GM12878 (cell line): ENCODE results near the gene UTS2R. TPM values are rescaled to one million over a fixed set of nuclear protein-coding genes. Genes with fewer than 3 reads are reported as not detected.

Source experiments
- ATAC-seq: fragments of 200-7000 bp; cut with Tn5 transposase; 3 replicates; pipeline ENCODE4 v1.9.1; 2020; ENCODE audit warnings: mild to moderate bottlenecking, moderate library complexity
- BruUV-seq: library from RNA; stranded (reverse); fragments of 400-500 nt; replicated peaks from 2 replicates; lab custom pipeline; 2021; lab: Mats Ljungman, UMichigan
- CTCF ChIA-PET: fragments of 300-600 bp; sonication (Branson Sonifier 250); formaldehyde crosslinking; extraction: SDS; loops from one replicate; lab custom pipeline; 2021; ENCODE audit warnings: inconsistent platforms; lab: Yijun Ruan, JAX
- POLR2A ChIA-PET: fragments of 350-600 bp; formaldehyde crosslinking; extraction: SDS; loops from one replicate; lab custom pipeline; 2021; ENCODE audit warnings: inconsistent platforms; lab: Charles Lee
- RAD21 ChIA-PET: fragments of 300-600 bp; sonication (Branson Sonifier 250); formaldehyde crosslinking; loops from one replicate; lab custom pipeline; 2023; ENCODE audit warnings: antibody characterized with exemption; ENCODE audit not compliant: unreplicated experiment; lab: Charles Lee
- SMC1A ChIA-PET: fragments of 300-600 bp; sonication (Branson Sonifier 250); formaldehyde crosslinking; loops from one replicate; lab custom pipeline; 2023; ENCODE audit not compliant: unreplicated experiment, uncharacterized antibody; lab: Charles Lee
- DNase-seq: peaks from one replicate; pipeline ENCODE4 v3.0.0-alpha.2; 2011; ENCODE audit warnings: low read depth, low spot score
- FAIRE-seq: peaks from 3 replicates; lab custom pipeline; 2011; peaks lifted over from hg19 to GRCh38; lab: Jason Lieb, UNC
- H2AFZ ChIP-seq: 2 replicates; pipeline ENCODE4 v1.6.0; 2011; ENCODE audit warnings: low read depth, low read length, control low read depth; ENCODE audit not compliant: control insufficient read depth
- H3K27ac ChIP-seq: 2 replicates; pipeline ENCODE4 v1.5.1; 2011; ENCODE audit warnings: control low read depth; ENCODE audit not compliant: control insufficient read depth, insufficient read depth
- H3K27me3 ChIP-seq, 2 experiments: replicated peaks in 1 of 2; 2 replicates each; pipeline versions ENCODE4 v1.6.0 to v1.6.1; 2011; ENCODE audit warnings: low read length in 1 of 2; ENCODE audit not compliant: control insufficient read depth in 2 of 2, insufficient read depth in 2 of 2
- H3K36me3 ChIP-seq, 2 experiments: 2 replicates each; pipeline ENCODE4 v1.5.1; 2011; ENCODE audit warnings: low read length in 1 of 2; ENCODE audit not compliant: control insufficient read depth in 2 of 2, insufficient read depth in 2 of 2
- H3K4me1 ChIP-seq: 2 replicates; pipeline ENCODE4 v1.6.1; 2011; ENCODE audit warnings: mild to moderate bottlenecking, low read length, moderate library complexity, mixed read lengths; ENCODE audit not compliant: control insufficient read depth, insufficient read depth
- H3K4me2 ChIP-seq: 2 replicates; pipeline ENCODE4 v1.6.0; 2011; ENCODE audit warnings: control low read depth; ENCODE audit not compliant: control insufficient read depth, insufficient read depth
- H3K4me3 ChIP-seq: fragments of 200-600 bp; sonication (generic); 2 replicates; pipeline ENCODE4 v1.5.1; 2016
- H3K79me2 ChIP-seq: 2 replicates; pipeline ENCODE4 v1.6.0; 2011; ENCODE audit warnings: low read length; ENCODE audit not compliant: control insufficient read depth, insufficient read depth
- H3K9ac ChIP-seq: 2 replicates; pipeline ENCODE4 v1.8.0; 2011; ENCODE audit warnings: low read length, control low read depth, mixed read lengths; ENCODE audit not compliant: control insufficient read depth, insufficient read depth
- H3K9me3 ChIP-seq: replicated peaks from 3 replicates; pipeline ENCODE4 v1.5.1; 2011; ENCODE audit warnings: mild to moderate bottlenecking, low read length; ENCODE audit not compliant: control insufficient read depth, insufficient read depth
- H4K20me1 ChIP-seq: 2 replicates; pipeline ENCODE4 v1.6.0; 2011; ENCODE audit not compliant: control insufficient read depth, insufficient read depth
- EED ChIP-seq: sonication (generic); IDR thresholded peaks from 2 replicates; pipeline ENCODE4 v1.6.1; 2016; ENCODE audit warnings: antibody characterized with exemption, low read depth
- EP300 ChIP-seq, 2 experiments: fragments of 150-350 bp in 1 of 2; IDR thresholded peaks; 2 replicates each; pipeline ENCODE4 v1.6.1; 2011 to 2012; ENCODE audit warnings: low read depth in 2 of 2, low read length in 2 of 2, borderline replicate concordance in 1 of 2, improper control_type of control experiment in 1 of 2, inconsistent platforms in 1 of 2; ENCODE audit not compliant: control insufficient read depth in 1 of 2
- GABPA ChIP-seq: IDR thresholded peaks from 2 replicates; pipeline ENCODE4 v1.6.1; 2014; ENCODE audit warnings: antibody characterized with exemption, low read depth, mild to moderate bottlenecking, inconsistent platforms
- MEF2B ChIP-seq: fragments of 450-650 bp; IDR thresholded peaks from 2 replicates; pipeline ENCODE4 v1.6.1; 2018; ENCODE audit warnings: mild to moderate bottlenecking, moderate library complexity; ENCODE audit not compliant: partially characterized antibody, poor library complexity, severe bottlenecking
- RAD21 ChIP-seq: IDR thresholded peaks from 2 replicates; pipeline ENCODE4 v1.6.1; 2011; ENCODE audit warnings: mild to moderate bottlenecking, low read depth, low read length, moderate library complexity; ENCODE audit not compliant: insufficient read depth
- SMAD1 ChIP-seq: fragments of 450-650 bp; IDR thresholded peaks from 2 replicates; pipeline ENCODE4 v1.6.1; 2018; ENCODE audit warnings: mild to moderate bottlenecking, low read depth; ENCODE audit not compliant: partially characterized antibody
- SUPT20H ChIP-seq: IDR thresholded peaks from 2 replicates; pipeline ENCODE4 v1.6.1; 2011; ENCODE audit warnings: low read depth, mild to moderate bottlenecking, low read length, moderate library complexity, borderline replicate concordance; ENCODE audit not compliant: control insufficient read depth
- ZBTB33 ChIP-seq: fragments of 450-650 bp; IDR thresholded peaks from 2 replicates; pipeline ENCODE4 v1.6.1; 2017; ENCODE audit warnings: mild to moderate bottlenecking
- ZBTB4 ChIP-seq: fragments of 450-650 bp; formaldehyde crosslinking; IDR thresholded peaks from 2 replicates; pipeline ENCODE4 v1.4.0; 2022; ENCODE audit warnings: mild to moderate bottlenecking, moderate library complexity
- WGBS: methylation state at CpG from one replicate; pipeline ENCODE4 v1.1.6; 2016; ENCODE audit warnings: low lambda C conversion rate; ENCODE audit not compliant: insufficient replicate concordance, insufficient coverage; ENCODE audit errors: missing lambda C conversion rate; 5-methylcytosine and 5-hydroxymethylcytosine counted together
- in situ Hi-C: fragments of 300-500 bp; cut with MboI; formaldehyde crosslinking; loops from 9 replicates; pipeline ENCODE4 v1.14.3; 2018; ENCODE audit warnings: mixed read lengths
- intact Hi-C: fragments of 100-400 bp; cut with micrococcal nuclease; formaldehyde crosslinking; loops from one replicate; pipeline ENCODE4 v1.14.2; 2022; ENCODE audit not compliant: unreplicated experiment
- polyA plus RNA-seq, 11 experiments: library from polyadenylated mRNA; depleted of rRNA in 4 of 11; unstranded in 6 of 11; stranded (reverse) in 5 of 11; fragments of >200 nt; fragmentation: Nextera tagmentation in 4 of 11; fragmentation: Illumina TruSeq in 1 of 11; extraction: Ambion mirVana in 4 of 11; extraction: Trizol in 1 of 11; gene quantifications; 1 replicate in 1 of 11; 2 replicates in 10 of 11; pipeline versions ENCODE4 v1.2.1 to v1.2.3, GENCODE V29; 2011 to 2016; ENCODE audit warnings: inconsistent platforms in 2 of 11, missing spikeins in 2 of 11, low read depth in 1 of 11
- total RNA-seq, 4 experiments: library from RNA; depleted of rRNA in 3 of 4; stranded (reverse); fragments of >200 nt in 3 of 4; fragmentation: Illumina TruSeq in 1 of 4; extraction: Trizol in 1 of 4; gene quantifications; 2 replicates each; pipeline versions ENCODE4 v1.2.1 to v1.2.3, GENCODE V29; 2013 to 2021
- TF ChIP-seq, protein P1 (sequence below), 3 experiments: IDR thresholded peaks in 2 of 3; conservative IDR thresholded peaks in 1 of 3; 2 replicates each; pipeline ENCODE4 v1.5.1; 2011; ENCODE audit warnings: low read depth in 3 of 3, low read length in 3 of 3, mild to moderate bottlenecking in 3 of 3, control low read depth in 2 of 3, moderate library complexity in 2 of 3, inconsistent platforms in 1 of 3, mixed read lengths in 1 of 3; ENCODE audit not compliant: control insufficient read depth in 2 of 3, insufficient read depth in 1 of 3; ENCODE audit errors: extremely low read depth in 1 of 3

Gene UTS2R
- total and polyA plus RNA-seq, 10 of the 15 experiments (the other 5 are each of a cell fraction or from before 2014, with no cell fraction given): 0.04 to 0.36 (median 0.11) TPM; not detected in 6

- TF ChIP-seq, protein P1, sequence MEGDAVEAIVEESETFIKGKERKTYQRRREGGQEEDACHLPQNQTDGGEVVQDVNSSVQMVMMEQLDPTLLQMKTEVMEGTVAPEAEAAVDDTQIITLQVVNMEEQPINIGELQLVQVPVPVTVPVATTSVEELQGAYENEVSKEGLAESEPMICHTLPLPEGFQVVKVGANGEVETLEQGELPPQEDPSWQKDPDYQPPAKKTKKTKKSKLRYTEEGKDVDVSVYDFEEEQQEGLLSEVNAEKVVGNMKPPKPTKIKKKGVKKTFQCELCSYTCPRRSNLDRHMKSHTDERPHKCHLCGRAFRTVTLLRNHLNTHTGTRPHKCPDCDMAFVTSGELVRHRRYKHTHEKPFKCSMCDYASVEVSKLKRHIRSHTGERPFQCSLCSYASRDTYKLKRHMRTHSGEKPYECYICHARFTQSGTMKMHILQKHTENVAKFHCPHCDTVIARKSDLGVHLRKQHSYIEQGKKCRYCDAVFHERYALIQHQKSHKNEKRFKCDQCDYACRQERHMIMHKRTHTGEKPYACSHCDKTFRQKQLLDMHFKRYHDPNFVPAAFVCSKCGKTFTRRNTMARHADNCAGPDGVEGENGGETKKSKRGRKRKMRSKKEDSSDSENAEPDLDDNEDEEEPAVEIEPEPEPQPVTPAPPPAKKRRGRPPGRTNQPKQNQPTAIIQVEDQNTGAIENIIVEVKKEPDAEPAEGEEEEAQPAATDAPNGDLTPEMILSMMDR (IDR thresholded peaks at IDR 0.05 in 2 of 3, conservative IDR thresholded peaks at IDR 0.05 in 1 of 3; ENCODE audit: control insufficient read depth in 2 of 3, extremely low read depth in 1 of 3, insufficient read depth in 1 of 3, low read depth in 3 of 3, low read length in 3 of 3): no peak
- no peak for TF ChIP-seq GABPA
- no peak for TF ChIP-seq SUPT20H
- TF ChIP-seq, all 136 proteins: peak for 0
Measured at GRCh38 chr17:82344175-82344907, 27.2 kb upstream of the UTS2R start (continued).

DNA sequence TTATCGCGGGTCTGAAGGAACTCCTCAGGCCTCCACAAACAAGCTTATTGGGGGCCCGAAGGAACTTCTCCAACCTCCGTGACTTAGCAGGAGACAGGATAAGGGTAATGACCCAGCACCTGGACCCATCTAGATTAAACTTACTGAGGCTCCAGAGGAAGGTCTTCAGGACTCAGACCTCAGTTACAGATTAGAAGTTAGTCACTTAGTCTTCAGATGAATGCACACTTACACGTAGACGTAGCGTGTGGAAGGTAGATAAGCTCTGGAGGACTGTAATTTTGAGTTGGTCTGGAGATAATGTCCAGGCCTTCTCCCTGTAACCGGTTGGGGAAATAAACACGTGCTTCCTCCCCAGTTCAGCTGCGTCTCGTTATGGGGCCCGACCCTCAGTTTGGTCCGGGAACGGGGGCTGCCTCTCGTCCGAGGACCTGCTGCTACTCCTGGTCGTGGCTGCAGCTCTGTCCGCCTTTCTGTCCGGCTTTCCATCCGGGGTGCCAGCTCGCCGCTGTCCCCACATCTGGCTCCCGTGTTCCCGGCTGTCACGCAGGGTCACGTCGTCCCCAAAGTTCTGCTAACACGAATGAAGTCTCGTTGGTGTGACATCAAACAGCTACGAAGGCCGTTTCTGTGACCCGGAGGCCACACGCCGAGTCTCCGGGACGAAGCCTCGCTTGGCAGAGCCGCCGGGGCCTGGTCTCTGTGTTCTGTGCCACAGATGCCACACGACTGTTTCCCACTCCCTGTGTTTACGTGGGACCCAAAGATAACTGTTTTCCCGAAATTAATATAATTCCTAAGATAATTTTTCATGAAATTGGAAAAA lies 26.2 kb upstream of the UTS2R start:
- ChIA-PET POLR2A (no interaction called here), CTCF (interaction anchor here (0.7 to 1.4 kb wide), 3 partner anchors 56 to 110 kb away, joined by 3 to 4 read pairs (median 4); no protein-coding TSS in a partner anchor), RAD21 (interaction anchor here (0.5 to 1.3 kb wide), 2 partner anchors 42 to 72 kb away, joined by 3 read pairs; no protein-coding TSS in a partner anchor), SMC1A (no interaction called here)
- Histone ChIP-seq H4K20me1 (no peaks in the 10 kb centered on the region), H3K4me2 (no peak overlapping the region), H3K27me3 (no peaks in the 10 kb centered on the region), H3K4me1 (no peaks in the 10 kb centered on the region), H2AFZ (no peak overlapping the region), H3K36me3 (no peaks in the 10 kb centered on the region), H3K9me3 (no peaks in the 10 kb centered on the region), H3K4me3 (no peak overlapping the region), H3K79me2 (no peaks in the 10 kb centered on the region), H3K9ac (no peak overlapping the region), H3K27ac (no peak overlapping the region)
- WGBS: 57% methylated on average over 42 of the region's 42 CpGs
- in situ Hi-C loops: no loop called here
- ATAC-seq: no peak
- no peak for DNase-seq
- intact Hi-C loops: no loop called here
- no peak for FAIRE-seq
- no TSS peak for BruUV-seq
- TF ChIP-seq SMAD1 (no peak), MEF2B (no peak), EP300 (IDR thresholded peaks at IDR 0.05; ENCODE audit: borderline replicate concordance in 1 of 2, control insufficient read depth in 1 of 2, low read depth in 2 of 2, low read length in 2 of 2) (no peak), RAD21 (no peak), ZBTB4 (CRISPR knock-in tag) (no peak), EED (no peak), ZBTB33 (no peak)
